Measurements from ENCODE around the gene AHRR. TPM values are rescaled to one million over a fixed set of nuclear protein-coding genes. Genes with fewer than 3 reads are reported as not detected.

The AHRR gene
- total RNA-seq (2022; extraction: Qiagen RNA extraction; ENCODE audit: low read depth) = 4.1 to 4.7 TPM (median 4.3 TPM) in 5 replicates

GRCh38 chr5:321230-321725, at the start of gene AHRR:
Gene AHRR, plus strand, starts transcription at chr5:321714. Its CDS starts 22,189 bp downstream, at chr5:343903.

GRCh38 chr5:442335-443238, 121.1 kb downstream of the AHRR start, which contains the start of gene EXOC3:
Gene EXOC3, plus strand, starts transcription at chr5:443176. Its CDS starts 3,030 bp downstream, at chr5:446206.

Other genes starting within 250 kb of the AHRR start
- gene PLEKHG4B, start 229.5 kb upstream of the AHRR start, total RNA-seq (2022; extraction: Qiagen RNA extraction; ENCODE audit: low read depth) = 0.77 to 1.6 TPM (median 1.1 TPM) in 5 replicates
- gene LRRC14B, start 130.2 kb upstream of the AHRR start, total RNA-seq (2022; extraction: Qiagen RNA extraction; ENCODE audit: low read depth) = not detected in 5 replicates
- gene CCDC127, start 103.6 kb upstream of the AHRR start, total RNA-seq (2022; extraction: Qiagen RNA extraction; ENCODE audit: low read depth) = 5.1 to 5.8 TPM (median 5.6 TPM) in 5 replicates
- gene SDHA, start 103.4 kb upstream of the AHRR start, total RNA-seq (2022; extraction: Qiagen RNA extraction; ENCODE audit: low read depth) = 99.4 to 122 TPM (median 118 TPM) in 5 replicates
- 174 to 198 TPM (median 188 TPM) in 5 replicates for gene PDCD6, start 50.1 kb upstream of the AHRR start, total RNA-seq (2022; extraction: Qiagen RNA extraction; ENCODE audit: low read depth)
- 28.2 to 33.0 TPM (median 32.0 TPM) in 5 replicates for gene EXOC3, start 121.5 kb downstream of the AHRR start, total RNA-seq (2022; extraction: Qiagen RNA extraction; ENCODE audit: low read depth)
- 1.7 to 2.5 TPM (median 2.0 TPM) in 5 replicates for gene SLC9A3, start 202.7 kb downstream of the AHRR start, total RNA-seq (2022; extraction: Qiagen RNA extraction; ENCODE audit: low read depth)

Measured in A549 treated with GW870086 at 1 μM for 4 hours (cell line).